T follicular helper cell (primary cell): ENCODE data around the gene GRK5.
"Not testable (repeated sequence)": the region's sequence is repeated elsewhere in the genome, so short reads cannot be mapped to it uniquely, and the experiment has no call there.

ENCODE experiments used
- DNase-seq: peaks from one replicate; pipeline ENCODE4 v3.0.0-alpha.2; 2020; ENCODE audit warnings: low read depth

GRK5 gene

DNA sequence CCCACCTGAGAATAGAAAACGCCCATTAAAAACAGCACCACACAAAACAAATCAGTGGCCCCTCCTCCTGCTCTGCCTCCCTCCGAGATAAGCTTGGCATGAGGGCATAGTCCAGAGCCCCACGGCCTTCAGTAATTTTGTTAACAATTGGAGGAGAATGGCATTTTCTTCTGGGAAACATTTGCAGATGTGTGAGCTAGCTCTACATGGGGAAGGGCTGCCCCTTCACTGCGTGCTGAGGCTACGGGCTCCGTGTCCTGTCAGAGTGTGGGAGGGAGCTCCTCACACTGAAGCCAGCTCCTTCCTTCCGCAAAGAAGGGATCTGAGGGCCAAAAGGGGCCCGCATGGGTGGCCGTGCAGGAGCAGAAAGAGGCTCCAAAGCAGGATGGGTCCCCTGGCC, 15.2 kb downstream of the GRK5 start:
- no peak for DNase-seq

DNA sequence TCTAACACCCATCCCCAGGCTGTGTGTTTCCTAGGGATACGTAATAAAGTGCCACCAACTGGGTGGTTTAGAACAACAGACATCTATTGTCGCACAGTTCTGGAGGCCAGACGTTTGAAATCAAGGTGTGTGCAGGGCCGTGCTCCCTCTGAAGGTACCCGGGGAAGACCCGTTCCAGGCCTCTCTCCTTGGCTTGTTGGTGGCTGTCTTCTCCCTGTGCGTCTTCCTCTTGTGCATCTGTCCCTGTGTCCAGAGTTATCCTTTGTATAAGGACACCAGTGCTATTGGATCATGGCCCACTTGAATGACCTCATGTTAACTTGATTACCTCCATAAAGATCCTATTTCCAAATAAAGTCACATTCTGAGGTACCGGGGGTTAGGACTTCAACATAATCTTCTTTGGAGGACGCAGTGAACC, 15.6 kb downstream of the GRK5 start:
- DNase-seq, result no peak

DNA sequence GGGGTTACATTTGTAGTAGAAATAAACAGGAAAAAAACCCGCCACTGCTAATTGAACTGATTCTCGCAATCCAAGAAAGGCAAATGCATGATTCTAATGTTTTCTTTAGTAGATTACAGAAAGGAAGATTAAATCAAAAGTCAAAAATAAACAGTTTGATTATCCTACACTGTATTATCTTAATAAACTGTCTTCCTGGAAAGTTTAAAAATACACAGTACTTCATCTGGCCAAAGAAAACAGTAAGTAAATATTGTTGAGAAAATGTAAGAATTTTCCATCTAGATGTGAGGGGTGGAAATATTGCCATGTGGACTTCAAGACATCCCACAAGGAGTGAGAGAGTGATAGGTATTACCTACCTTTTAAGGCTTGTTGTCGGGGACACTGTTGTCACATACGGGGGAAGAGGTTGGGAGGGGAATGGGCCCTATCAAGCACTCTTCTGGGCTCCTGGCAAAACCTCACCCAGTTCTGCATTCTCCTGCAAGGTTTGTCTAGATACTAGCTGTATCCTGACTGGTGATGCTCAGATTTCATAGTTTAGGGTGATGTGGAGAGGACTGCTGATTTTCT, 17.8 kb downstream of the GRK5 start:
- no peak for DNase-seq

DNA sequence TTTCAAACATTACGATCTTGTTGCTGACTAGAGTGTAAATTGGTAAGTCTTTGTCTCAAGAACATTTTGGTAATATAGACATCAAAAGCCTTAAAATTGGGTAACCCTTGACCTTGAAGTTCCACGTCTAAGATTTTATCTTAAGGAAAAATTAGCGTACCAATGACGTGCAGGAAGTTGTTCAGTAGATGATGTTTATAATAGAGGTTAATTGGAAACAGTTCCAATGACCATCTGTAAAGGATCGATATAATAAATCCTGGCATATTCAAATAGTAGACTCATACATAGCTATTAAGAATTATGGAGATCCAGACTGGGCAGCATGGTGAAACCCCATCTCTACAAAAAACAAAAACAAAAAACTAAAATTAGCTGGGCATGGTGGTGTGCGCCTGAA, 20.5 kb downstream of the GRK5 start:
- DNase-seq, result no peak

DNA sequence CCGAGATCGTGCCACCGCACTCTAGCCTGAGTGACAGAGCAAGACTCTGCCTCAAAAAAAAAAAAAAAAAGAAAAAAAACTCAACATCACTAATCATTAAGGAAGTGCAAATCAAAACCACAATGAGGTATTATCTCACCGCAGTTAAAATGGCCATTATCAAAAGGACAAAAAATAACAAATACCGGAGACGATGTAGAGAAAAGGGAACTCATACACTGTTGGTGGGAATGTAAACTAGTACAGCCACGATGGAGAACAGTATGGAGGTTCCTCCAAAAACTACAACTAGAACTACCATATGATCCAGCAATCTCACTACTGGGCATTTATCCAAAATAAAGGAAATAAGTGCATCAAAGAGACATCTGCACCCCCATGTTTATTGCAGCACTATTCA, 24.3 kb downstream of the GRK5 start:
- DNase-seq, result no peak

DNA sequence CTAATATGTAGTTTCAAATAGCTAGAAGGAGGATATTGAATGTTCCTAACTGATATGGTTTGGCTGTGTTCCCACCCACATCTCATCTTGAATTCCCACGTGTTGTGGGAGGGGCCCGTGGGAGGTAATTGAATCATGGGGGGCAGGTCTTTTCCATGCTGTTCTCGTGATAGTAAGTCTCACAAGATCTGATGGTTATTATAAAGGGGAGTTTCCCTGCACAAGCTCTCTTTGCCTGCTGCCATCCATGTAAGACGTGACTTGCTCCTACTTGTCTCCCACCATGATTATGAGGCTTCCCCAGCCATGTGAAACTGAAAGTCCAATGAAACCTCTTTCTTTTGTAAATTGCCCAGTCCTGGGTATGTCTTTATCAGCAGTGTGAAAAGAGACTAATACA, 25.1 kb downstream of the GRK5 start:
- not testable (repeated sequence) for DNase-seq

DNA sequence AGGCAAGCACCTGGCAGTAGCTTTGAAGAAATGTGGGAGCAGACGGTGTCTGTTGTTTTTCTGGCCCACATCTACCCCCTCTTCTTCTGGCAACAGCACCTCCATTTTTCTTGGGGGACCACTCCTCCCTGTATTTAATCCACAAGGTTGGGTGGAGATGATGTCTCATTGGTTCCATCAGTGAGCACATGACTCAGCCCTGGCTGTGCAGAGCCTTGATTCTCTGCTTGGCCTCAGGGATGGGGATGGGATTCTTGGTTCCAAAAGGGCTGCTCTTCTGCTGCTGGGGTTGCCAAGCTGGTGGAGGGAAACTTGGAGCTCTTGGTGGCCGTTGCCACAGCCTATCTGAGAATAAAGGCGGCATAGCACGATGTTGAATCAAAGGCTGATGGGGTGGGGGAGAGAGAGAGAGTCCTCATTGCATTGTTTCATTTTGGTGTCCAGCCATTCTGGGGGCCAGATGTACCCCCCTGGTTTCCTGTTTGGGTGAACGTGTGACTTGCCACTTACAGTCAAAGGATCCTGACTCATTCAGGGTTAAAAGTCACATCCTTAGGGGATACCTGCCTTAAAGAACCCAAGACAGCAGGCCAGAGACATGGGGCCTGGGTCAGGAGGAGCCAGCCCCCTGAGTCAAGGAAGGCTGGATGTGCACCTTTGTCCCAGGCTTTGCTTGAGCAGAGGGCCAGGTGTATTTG, 25.9 kb downstream of the GRK5 start:
- no peak for DNase-seq

DNA sequence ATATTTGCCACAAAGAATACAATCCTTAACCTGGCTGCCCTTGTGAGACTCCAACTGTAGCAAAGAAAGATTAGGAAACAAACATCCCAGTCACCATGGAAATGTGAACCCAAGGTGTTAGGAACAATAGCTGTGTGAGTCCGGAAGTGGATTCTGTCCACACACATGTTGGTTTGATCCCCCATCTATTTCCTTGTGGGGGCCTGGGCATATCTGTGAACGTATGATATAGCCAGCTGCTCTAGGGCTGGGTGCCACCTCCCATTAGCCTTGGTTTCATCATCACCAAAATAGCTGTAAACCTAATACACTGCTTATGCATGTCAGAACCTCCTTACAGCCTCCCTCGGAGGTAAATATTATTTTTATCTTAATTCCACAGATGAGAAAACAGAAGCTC, 26.4 kb downstream of the GRK5 start:
- no peak for DNase-seq

DNA sequence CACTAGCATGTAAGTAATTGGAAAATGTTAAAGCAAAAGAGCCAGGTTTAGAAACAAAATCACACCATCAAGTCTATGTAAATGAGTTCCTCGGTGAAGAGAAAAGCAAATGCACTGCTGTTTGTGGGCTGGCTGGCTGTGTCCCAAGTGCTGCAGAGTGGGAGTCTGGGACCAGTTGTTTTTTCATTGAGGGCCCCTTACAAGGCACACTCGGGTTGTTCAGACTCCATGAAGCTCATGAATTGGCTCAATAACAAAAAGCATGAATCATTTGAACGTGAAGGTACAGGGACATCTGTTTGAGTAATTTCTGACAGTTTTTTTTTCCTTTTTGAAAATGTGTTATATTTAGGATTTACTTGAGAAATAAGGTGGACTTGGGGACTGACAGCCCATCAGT, 28.0 kb downstream of the GRK5 start:
- no peak for DNase-seq

DNA sequence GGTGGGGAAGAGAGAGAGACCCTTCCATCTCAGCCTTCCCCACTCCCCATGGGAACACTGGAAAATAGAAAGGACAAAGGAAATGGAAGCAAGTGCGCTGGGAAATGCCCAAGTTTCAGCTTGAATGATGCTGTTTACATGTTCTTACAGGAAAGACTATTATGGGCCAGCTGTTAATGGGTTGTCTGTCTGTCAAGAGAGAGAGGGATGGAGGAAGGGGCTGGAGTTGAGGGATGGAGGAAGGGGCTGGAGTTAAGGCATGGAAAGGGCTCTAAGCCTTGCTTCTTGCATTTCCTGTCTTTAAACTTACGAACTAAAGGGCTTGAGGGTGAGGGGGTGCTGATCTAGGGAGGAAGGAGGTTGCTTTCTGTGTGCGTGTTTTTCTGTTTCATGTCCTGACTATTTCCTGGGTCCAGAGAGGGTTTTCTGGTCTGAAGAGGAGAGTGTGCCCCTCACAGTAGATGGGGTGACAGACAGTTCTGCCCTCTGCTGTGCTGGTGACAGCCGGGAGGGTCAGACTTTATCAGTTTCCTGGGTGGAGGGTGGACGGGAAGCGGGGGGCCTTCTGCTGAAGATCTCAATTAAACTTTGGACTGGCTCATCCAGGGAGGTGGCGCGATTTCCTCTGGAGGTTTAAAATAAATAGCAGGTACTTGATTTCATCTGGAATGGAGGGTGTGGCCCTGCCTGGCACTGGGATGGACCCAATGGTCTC, 30.5 kb downstream of the GRK5 start:
- no peak for DNase-seq

DNA sequence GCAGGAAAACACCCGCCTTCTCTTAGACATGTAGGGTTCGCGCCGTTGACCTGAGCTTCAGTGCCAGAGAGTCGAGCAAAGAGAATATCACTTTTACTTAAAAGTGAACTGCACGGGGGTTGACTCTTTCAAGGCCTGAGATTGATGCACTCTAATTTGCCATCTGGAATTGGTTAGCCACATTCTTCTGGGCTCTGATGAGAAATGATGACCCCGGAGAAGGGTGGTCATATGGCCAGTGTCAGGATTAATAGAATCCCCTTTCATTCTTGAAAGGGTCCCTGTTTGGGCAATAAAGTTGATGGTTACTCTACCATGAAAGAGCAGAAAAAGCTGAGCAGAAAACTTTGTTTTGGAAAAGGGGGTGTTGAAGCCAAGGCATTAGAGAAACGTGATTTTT, 31.2 kb downstream of the GRK5 start:
- no peak for DNase-seq

DNA sequence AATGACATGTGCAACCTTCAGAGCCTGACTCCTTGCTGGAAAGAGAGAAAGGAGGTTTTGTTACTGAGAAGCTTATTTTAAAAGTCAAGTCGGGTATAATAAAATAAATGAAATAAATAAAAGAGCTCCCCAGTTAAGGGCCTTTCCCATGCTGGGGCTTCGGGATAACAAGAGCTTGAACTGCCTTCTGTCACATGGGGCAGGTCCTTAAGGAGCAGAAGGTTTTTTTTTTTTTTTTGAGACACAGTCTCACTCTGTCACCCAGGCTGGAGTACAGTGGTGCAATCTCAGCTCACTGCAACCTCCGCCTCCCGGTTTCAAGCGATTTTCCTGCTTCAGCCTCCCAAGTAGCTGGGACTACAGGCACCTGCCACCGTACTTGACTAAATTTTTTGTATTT, 31.6 kb downstream of the GRK5 start:
- not testable (repeated sequence) for DNase-seq

DNA sequence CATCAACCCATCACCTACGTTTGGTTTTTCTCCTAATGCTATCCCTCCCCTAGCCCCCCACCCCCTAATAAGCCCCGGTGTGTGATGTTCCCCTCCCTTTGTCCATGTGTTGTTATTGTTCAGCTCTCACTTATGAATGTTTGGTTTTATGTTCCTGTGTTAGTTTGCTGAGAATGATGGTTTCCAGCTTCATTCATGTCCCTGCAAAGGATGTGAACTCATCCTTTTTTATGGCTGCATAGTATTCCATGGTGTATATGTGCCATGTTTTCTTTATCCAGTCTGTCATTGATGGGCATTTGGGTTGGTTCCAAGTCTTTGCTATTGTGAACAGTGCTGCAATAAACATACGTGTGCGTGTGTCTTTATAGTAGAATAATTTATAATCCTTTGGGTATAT, 32.3 kb downstream of the GRK5 start:
- not testable (repeated sequence) for DNase-seq

DNA sequence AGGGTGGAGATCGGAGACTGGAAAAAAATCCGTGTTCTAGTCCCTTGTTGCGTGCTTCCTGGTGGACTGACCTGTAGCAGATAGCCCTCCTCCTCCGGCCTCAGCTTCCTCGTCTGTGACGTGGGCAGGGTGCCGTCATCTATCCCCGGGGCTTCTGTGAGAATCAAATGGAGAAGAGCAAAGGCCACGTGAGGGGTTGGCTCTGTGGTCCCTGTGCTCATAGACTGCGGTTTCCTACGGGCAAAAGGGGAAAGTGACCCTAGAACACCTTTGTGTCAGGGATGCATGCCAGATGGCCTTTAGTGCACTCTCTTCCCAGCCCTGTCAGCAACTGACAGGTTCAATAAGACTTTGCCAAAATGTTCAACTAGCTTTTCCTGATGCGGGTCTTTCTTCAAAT, 33.7 kb downstream of the GRK5 start:
- no peak for DNase-seq

DNA sequence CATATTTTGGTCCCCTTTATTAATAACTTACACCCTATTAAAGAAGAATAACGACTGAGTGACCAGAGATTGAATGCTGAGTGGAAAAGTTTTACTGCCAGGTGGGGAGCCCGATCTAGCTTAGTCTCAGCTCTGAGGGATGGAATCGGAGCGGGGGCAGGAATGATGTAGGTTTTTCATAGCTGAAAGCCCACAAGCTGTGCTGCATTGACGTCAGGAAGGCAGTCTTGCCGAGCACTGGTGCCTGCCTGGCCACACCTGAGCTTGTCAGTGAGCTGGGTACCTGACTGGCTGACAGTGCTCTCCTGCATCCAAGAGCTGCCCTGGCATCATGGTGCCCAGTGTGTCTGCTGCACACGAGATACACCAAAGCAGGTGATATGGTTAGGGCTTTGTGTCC, 34.8 kb downstream of the GRK5 start:
- no peak for DNase-seq

DNA sequence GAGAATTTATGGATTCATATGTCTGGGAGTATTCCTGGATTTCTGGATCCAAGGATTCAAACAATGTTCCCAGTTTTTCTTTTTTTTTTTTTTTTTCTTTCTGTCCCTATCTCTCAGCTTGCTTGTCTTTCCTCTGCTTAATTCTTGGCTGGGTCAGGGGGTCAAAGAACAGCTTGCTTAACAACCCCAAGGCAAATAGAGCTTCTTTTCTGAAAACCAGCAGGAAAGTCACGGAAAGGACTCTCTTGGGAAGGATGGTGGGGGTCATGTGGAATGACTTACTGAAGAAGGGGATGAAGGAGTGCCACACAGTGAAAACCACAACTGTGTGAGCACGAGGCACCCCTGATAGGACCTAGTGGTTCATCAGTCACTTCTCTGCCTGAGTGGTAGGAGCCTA, 36.1 kb downstream of the GRK5 start:
- DNase-seq, result no peak

DNA sequence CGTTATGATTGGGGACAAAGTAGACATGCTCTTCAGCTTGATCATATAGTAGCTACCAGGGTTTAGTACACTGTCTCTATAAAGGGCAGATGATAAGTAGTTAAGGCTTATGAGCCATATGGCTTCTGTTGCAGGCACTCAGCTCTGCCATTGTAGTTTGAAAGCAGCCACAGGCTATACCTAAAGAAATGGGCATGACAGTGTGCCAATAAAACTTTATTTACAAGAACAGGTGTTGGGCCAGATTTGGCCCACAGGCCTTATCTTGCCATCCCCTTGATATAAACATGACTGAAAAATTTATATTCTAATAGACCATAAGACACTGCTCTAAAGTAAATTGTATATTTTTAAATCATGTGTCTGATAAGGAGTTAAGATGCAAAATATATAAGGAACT, 36.6 kb downstream of the GRK5 start:
- no peak for DNase-seq

DNA sequence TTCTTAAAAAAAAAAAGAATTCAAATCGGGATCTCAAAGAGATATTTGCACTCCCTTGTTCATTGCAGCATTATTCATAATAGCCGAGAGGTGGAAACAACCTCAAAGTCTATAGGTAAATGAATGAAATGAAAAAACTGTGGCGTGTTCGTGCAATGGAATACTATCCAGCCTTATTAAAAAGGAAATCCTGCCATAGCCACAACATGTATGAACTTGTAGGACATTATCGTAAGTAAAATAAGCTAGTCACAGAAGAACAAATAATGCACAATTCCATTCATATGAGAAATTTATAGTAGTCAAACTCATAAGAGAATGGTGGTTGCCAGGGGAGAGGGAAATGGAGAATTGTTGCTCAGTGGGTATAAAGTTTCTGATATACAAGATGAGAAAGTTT, 37.9 kb downstream of the GRK5 start:
- no peak for DNase-seq

DNA sequence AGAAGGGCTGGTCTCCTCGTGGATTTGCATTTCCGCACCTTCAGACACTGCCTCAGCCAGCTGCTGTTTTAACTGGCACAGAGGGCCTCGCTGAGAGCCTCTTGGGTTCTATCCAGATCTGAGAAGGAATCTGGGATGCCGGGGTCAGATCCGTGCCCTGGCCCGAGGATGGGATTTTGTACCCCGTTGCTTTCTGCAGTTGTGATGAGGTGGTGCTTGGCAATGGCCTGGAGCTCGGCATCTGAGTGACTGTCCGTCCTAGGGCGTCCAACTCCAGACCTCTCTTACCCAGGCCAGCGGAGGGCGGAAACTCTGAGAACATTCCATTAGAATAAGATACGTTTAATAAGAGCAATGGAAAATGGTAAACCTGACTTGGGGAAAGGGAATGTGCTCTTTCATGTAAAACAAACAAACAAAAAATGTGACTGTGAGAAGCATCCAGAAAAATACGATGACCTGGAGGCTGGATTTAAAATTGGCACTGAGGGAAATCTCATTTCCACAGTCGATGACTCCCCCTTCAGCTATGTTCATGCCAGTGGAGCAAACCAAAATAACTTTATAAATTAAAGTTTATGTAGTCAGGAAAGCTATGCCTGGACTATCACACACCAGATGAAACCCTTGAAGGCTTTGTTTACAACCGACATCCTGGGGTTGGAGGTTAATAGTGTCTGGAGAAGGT, 39.6 kb downstream of the GRK5 start:
- DNase-seq, result no peak

DNA sequence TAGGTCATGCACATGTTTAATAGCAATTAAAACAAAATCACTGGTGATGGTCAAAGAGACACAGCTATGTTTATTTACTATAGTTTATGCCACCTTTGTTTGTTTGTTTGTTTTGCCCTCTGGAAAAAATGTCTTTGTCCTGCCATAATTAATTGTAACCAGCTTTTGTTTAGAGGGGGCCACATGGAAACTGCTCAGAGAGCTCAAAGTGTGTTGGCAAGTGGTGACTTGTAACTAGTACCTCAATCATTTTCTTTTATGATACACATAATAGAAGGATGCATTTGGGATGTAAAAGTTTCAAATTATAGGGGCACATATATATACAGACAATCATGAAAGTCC, 40.2 kb downstream of the GRK5 start:
- DNase-seq, result no peak

DNA sequence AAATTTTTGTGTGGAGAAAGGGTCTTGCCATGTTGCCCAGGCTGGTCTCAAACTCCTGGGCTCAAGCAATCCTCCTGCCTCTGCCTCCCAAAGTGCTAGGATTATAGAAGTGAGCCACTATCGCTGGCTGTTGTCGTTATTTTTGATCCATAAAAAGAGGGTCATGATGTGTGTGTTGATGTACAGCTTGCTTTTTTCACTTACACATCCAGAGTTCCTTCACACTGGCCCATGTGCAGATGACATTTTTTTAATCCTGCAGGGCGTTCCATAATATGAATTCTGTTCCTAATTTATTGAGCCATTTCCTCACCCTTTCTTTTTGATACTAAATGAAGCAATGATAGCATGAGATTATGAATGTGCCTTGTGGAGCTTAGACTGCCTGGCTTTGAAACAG, 40.8 kb downstream of the GRK5 start:
- DNase-seq, result no peak

DNA sequence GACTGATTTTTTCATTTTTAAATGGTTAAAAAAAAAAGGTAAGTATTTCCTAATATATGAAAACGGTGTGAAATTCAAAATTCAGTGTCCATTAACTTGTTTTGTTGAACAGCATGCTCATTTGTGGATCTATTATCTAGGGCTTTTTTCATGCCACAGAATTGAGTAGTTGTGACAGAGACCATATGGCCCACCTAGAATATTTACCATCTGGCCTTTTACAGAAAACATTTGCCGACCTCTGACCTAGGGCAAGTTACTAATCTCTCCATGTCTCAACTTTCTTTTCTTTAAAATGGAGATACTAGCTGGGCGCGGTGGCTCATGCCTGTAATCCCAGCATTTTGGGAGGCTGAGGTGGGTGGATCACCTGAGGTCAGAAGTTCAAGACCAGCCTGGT, 41.3 kb downstream of the GRK5 start:
- no peak for DNase-seq

DNA sequence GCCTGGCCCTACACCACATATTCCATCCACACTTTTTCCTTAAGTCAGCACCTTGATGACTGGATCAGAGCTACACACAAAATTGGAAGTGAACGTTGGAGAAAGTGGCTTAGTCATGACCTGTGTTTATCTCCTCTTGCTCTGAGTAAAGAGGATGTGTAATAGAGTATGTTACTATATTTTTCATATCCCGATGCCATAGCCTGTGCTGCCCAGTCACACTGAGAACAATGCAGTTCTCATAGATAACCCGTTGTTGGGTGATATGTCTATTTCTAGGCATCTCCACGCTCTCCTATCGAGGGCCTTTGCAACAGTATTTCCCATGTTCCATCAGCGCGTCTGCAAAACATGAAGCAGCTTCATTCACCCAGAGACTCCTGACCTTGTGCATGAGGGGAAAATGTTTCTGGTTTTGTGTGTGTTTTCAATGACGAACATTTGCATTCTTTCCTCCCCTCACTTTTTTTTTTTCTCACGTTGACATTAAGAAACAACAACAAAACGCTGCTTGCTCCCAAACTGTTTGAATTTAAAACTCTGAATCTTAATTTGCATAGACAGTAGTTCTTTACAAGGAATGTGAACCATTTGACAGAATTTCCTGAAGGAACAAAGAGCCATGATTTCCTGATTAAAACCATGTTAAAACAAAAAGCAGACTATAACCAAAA, 43.4 kb downstream of the GRK5 start:
- no peak for DNase-seq
